GM23338 (cell line): ENCODE data around the gene TAC3.

ENCODE experiments used
- CTCF ChIP-seq, 2 experiments: fragments of 200-600 bp in 1 of 2; sonication (generic) in 1 of 2; conservative IDR thresholded peaks; 2 replicates each; pipeline versions ENCODE4 v1.5.1 to v1.6.1; 2016 to 2017; ENCODE audit warnings: antibody characterized with exemption in 2 of 2, low read depth in 2 of 2, mild to moderate bottlenecking in 2 of 2, moderate library complexity in 1 of 2
- EZH2phosphoT487 ChIP-seq: fragments of 200-600 bp; sonication (generic); IDR thresholded peaks from one replicate; pipeline ENCODE4 v1.8.1; 2018; ENCODE audit warnings: antibody characterized with exemption; ENCODE audit not compliant: unreplicated experiment
- POLR2AphosphoS5 ChIP-seq: IDR thresholded peaks from 2 replicates; pipeline ENCODE4 v1.6.1; 2016; ENCODE audit warnings: antibody characterized with exemption, low read depth

GRCh38 chr12:57019983-57020719, 3.8 kb upstream of the TAC3 start:
- TF ChIP-seq CTCF (conservative IDR thresholded peaks at IDR 0.05; ENCODE audit: low read depth in 2 of 2): no peak
- no peak for TF ChIP-seq POLR2AphosphoS5
- no peak for TF ChIP-seq EZH2phosphoT487
